GM12873 (cell line): Measurements from ENCODE around the gene CBFB.

Experiments
- TF ChIP-seq, protein P1 (sequence below): IDR thresholded peaks from 2 replicates; pipeline ENCODE4 v1.5.1; 2012; ENCODE audit warnings: low read depth, mild to moderate bottlenecking, moderate library complexity, low read length, control low read depth; ENCODE audit not compliant: insufficient read depth; ENCODE audit errors: missing control alignments

The CBFB gene

DNA sequence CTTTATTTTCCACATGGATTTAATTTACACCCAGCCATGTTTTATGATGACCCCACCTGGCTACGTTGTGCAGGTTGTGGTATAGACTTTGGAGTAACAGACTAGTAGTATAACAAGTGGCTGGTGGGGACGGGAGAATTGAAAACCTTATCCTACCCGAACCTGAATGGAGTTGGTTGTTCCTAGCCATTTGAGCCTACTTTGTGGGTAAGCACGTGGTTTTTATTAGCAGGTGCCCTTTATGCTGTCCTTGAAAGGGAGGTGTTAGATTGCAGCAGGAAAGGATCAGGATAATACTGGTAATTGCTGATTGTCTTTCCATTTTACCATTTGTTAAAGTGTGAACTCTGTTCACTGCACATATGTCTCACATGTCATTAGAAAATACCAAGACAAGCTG lies 48.9 kb downstream of the CBFB start:
- TF ChIP-seq, protein P1, sequence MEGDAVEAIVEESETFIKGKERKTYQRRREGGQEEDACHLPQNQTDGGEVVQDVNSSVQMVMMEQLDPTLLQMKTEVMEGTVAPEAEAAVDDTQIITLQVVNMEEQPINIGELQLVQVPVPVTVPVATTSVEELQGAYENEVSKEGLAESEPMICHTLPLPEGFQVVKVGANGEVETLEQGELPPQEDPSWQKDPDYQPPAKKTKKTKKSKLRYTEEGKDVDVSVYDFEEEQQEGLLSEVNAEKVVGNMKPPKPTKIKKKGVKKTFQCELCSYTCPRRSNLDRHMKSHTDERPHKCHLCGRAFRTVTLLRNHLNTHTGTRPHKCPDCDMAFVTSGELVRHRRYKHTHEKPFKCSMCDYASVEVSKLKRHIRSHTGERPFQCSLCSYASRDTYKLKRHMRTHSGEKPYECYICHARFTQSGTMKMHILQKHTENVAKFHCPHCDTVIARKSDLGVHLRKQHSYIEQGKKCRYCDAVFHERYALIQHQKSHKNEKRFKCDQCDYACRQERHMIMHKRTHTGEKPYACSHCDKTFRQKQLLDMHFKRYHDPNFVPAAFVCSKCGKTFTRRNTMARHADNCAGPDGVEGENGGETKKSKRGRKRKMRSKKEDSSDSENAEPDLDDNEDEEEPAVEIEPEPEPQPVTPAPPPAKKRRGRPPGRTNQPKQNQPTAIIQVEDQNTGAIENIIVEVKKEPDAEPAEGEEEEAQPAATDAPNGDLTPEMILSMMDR = no peak

DNA sequence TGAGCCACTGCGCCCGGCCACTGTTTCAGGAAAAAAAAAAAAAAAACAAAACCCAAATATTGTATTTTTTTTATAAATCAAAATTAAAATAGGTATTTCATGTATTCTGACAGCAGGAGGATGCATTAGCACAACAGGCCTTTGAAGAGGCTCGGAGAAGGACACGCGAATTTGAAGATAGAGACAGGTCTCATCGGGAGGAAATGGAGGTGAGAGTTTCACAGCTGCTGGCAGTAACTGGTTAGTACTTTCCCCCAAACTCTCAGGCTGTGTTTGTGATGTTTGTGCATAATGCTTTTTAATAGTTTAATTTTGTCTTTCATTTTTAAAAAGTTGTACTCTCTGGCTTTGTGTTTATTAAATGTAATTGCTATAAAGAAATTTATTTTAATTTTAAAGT lies 53.2 kb downstream of the CBFB start:
- TF ChIP-seq, protein P1 = no peak

DNA sequence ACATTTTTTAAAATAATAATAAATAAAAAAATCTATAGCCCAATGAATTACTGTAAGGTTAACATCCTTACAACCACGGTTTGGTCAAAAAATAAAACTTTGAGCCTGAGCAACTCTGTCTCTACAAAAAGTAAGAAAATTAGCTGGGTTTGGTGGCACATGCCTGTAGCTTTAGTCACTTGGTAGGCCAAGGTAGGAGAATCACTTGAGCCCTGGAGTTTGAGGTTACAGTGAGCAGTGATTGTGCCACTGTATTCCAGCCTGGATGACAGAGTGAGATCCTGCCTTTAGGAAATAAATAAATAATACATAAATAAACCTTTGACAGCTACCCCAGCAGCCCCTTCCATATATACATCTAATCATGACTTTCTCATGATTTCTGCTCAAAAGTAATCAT lies 53.9 kb downstream of the CBFB start:
- TF ChIP-seq, protein P1 = no peak

DNA sequence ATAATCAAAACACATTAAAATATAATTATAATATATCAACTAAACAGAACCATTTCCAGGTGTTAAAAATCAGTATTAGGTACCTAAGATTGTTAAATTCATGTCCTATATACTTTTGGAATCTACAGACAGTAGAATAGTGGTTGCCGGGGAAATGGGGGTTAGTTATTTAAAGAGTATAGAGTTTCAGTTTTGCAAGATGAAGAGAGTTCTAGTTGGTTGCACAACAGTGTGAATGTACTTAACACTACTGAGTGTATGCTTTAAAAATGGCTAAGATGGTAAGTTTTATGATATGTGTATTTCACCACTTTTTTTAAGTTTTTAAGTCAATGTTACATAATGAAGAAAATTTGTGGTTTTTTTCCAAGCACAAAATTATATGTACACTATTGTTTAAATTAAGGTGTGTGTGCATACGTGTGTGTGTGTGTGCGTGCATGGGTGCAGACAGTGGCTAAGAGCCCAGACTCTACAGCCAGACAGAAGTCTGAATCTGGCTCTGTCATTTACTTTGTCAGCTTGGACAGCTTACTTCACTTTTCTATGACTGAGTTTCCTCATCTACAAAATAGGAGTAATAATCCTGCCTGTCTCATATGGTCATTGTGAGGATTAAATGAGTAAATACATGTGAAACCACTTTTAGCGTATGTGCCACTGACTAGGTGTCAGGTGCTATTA lies 55.5 kb downstream of the CBFB start:
- TF ChIP-seq, protein P1 = no peak

DNA sequence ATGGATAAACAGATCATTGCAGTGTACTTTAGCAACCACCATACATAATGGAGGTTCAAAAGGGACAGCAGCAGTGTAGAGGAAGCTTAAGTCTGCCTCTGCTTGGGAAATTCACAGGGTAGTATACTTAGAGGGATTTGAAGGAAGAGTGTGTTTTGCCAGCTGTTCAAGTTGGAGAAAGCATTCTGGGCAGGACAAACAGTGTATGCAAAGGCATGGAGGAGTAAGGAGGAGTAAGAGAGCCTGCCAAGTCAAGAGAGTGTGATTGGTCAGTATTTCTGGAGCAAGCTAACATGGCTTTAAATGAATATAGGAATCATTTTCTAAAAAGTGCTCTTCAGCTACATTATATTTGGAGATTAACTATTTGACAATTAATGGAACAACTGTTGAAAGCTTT lies 57.9 kb downstream of the CBFB start:
- TF ChIP-seq, protein P1 = no peak

DNA sequence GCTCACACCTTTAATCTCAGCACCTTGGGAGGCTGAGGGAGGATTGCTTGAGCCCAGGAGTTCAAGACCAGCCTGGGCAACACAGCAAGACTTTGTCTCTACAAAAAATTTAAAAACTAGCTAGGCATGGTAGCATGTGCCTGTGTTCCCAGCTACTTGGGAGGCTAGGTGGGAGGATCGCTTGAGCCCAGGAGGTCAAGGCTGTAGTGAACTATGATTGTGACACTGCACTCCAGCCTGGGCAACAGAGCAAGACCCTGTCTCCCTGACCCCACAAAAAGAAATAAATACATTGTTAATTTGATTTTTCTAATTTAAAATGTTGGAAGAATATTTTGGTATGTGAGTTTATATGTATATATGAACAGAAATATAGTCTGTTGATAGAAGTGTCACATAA lies 58.3 kb downstream of the CBFB start:
- TF ChIP-seq, protein P1 = no peak

DNA sequence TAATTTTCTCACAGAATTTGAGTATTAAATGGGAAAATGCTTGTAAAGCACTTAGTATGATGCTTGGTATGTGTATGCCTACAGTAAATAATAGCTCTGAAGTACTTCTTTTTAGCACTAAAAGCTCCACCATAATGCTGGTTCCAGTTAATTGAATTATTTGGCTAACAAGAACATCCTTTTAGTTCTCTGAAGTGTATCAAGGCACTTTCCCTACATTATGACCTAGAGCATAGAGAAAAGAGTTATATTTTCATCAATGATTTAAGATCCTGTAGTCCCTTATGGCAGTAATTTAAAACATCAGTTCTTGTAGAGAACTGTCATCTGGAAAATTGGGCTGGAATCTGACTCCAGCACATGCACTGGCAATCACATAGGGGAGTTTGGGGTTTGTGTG lies 58.9 kb downstream of the CBFB start:
- TF ChIP-seq, protein P1 = no peak
